ENCODE measurements around the gene GRAMD1A.

The GRAMD1A gene

GRCh38 chr19:35075202-35076025, 75.3 kb downstream of the GRAMD1A start (continued):
- TF ChIP-seq PRDM4 (tag by site-specific recombination; IDR thresholded peaks at IDR 0.05) (no peak), ZBTB8A (tag by site-specific recombination; IDR thresholded peaks at IDR 0.05) (no peak), ZNF202 (tag by site-specific recombination; IDR thresholded peaks at IDR 0.05; ENCODE audit: borderline replicate concordance) (0 out of 2 replicates have a peak, but pooled peaks have one; percentile 75), ZNF423 (tag by site-specific recombination; IDR thresholded peaks at IDR 0.05) (no peak), ZNF362 (tag by site-specific recombination; IDR thresholded peaks at IDR 0.05) (no peak), ZNF544 (tag by site-specific recombination; IDR thresholded peaks at IDR 0.05) (peak; percentile 32; the same call in 1 of the 2 replicates), ZNF776 (tag by site-specific recombination; IDR thresholded peaks at IDR 0.05; ENCODE audit: borderline replicate concordance) (0 out of 2 replicates have a peak, but pooled peaks have one; percentile 19), ZNF529 (tag by site-specific recombination; IDR thresholded peaks at IDR 0.05; ENCODE audit: insufficient replicate concordance) (no peak), ZNF18 (tag by site-specific recombination; IDR thresholded peaks at IDR 0.05) (no peak), ZNF548 (tag by site-specific recombination; IDR thresholded peaks at IDR 0.05) (no peak), TRIM28 (IDR thresholded peaks at IDR 0.05; ENCODE audit: borderline replicate concordance, low read length) (no peak), ZIC2 (tag by site-specific recombination; IDR thresholded peaks at IDR 0.05) (0 out of 2 replicates have a peak, but pooled peaks have one; percentile 11), SALL2 (tag by site-specific recombination; IDR thresholded peaks at IDR 0.05; ENCODE audit: borderline replicate concordance) (peak; percentile 61; the same call in 1 of the 2 replicates), ZNF16 (tag by site-specific recombination; IDR thresholded peaks at IDR 0.05; ENCODE audit: low read depth) (no peak), ZNF514 (tag by site-specific recombination; IDR thresholded peaks at IDR 0.05) (no peak), PRDM1 (tag by site-specific recombination; IDR thresholded peaks at IDR 0.05) (peak; percentile 84), KLF7 (tag by site-specific recombination; IDR thresholded peaks at IDR 0.05; ENCODE audit: borderline replicate concordance) (no peak), ZNF184 (tag by site-specific recombination; IDR thresholded peaks at IDR 0.05) (no peak), ZNF311 (tag by site-specific recombination; IDR thresholded peaks at IDR 0.05; ENCODE audit: borderline replicate concordance) (0 out of 2 replicates have a peak, but pooled peaks have one; percentile 9), ZBTB11 (tag by site-specific recombination; conservative IDR thresholded peaks at IDR 0.05; ENCODE audit: low read depth) (no peak), ZNF140 (tag by site-specific recombination; IDR thresholded peaks at IDR 0.05) (no peak), ZEB2 (tag by site-specific recombination; IDR thresholded peaks at IDR 0.05) (no peak)
